Trophoblast cell (in vitro differentiated cells and primary cell): ENCODE results near the gene PSTPIP1.
A peak's percentile ranks its signal among the peaks of the same experiment; 100 is the strongest.

Source experiments
- DNase-seq, 2 donors: peaks; one replicate each; pipeline ENCODE4 v3.0.0-alpha.2; 2016
- H2AFZ ChIP-seq: 2 replicates; pipeline ENCODE4 v1.6.1; 2013; ENCODE audit warnings: low read length, moderate library complexity, mild to moderate bottlenecking; ENCODE audit not compliant: insufficient read depth, poor library complexity
- H2AK5ac ChIP-seq: 2 replicates; pipeline ENCODE4 v1.6.1; 2013; ENCODE audit warnings: mild to moderate bottlenecking, low read length
- H2BK120ac ChIP-seq: 2 replicates; pipeline ENCODE4 v1.6.1; 2013; ENCODE audit warnings: low read length, mild to moderate bottlenecking, moderate library complexity; ENCODE audit not compliant: insufficient read depth, poor library complexity
- H2BK12ac ChIP-seq: 2 replicates; pipeline ENCODE4 v1.6.1; 2013; ENCODE audit warnings: mild to moderate bottlenecking, low read length, moderate library complexity
- H2BK5ac ChIP-seq: 2 replicates; pipeline ENCODE4 v1.6.1; 2013; ENCODE audit warnings: low read length, low read depth, moderate library complexity, mild to moderate bottlenecking; ENCODE audit not compliant: poor library complexity
- H3K14ac ChIP-seq: 2 replicates; pipeline ENCODE4 v1.6.1; 2013; ENCODE audit warnings: mild to moderate bottlenecking, low read length
- H3K18ac ChIP-seq: 2 replicates; pipeline ENCODE4 v1.6.1; 2013; ENCODE audit warnings: mild to moderate bottlenecking, low read length
- H3K23ac ChIP-seq: 2 replicates; pipeline ENCODE4 v1.6.1; 2013; ENCODE audit warnings: low read length
- H3K27ac ChIP-seq: 2 replicates; pipeline ENCODE4 v1.5.1; 2013; ENCODE audit warnings: low read depth, mild to moderate bottlenecking, inconsistent platforms, low read length, moderate library complexity
- H3K27me3 ChIP-seq: 2 replicates; pipeline ENCODE4 v1.6.1; 2013; ENCODE audit warnings: inconsistent platforms, mild to moderate bottlenecking, low read length, moderate library complexity; ENCODE audit not compliant: insufficient read depth
- H3K36me3 ChIP-seq, 2 experiments: 1 replicate in 1 of 2; 2 replicates in 1 of 2; pipeline ENCODE4 v1.6.1; 2013; ENCODE audit warnings: low read length in 2 of 2, mild to moderate bottlenecking in 2 of 2, moderate library complexity in 1 of 2; ENCODE audit not compliant: insufficient read depth in 2 of 2, control insufficient read depth in 1 of 2
- H3K4ac ChIP-seq: 2 replicates; pipeline ENCODE4 v1.6.1; 2013; ENCODE audit warnings: low read depth, mild to moderate bottlenecking, low read length, moderate library complexity
- H3K4me1 ChIP-seq, 2 experiments: 1 replicate in 1 of 2; 2 replicates in 1 of 2; pipeline ENCODE4 v1.6.1; 2013; ENCODE audit warnings: low read length in 2 of 2, mild to moderate bottlenecking in 2 of 2, moderate library complexity in 1 of 2; ENCODE audit not compliant: insufficient read depth in 2 of 2, control insufficient read depth in 1 of 2
- H3K4me2 ChIP-seq: 2 replicates; pipeline ENCODE4 v1.6.1; 2013; ENCODE audit warnings: inconsistent platforms, mild to moderate bottlenecking, low read length, moderate library complexity
- H3K4me3 ChIP-seq: 2 replicates; pipeline ENCODE4 v1.5.1; 2013; ENCODE audit warnings: mild to moderate bottlenecking, low read depth, low read length, inconsistent platforms
- H3K79me1 ChIP-seq: one replicate; pipeline ENCODE4 v1.6.1; 2013; ENCODE audit warnings: low read length
- H3K79me2 ChIP-seq: 2 replicates; pipeline ENCODE4 v1.6.1; 2013; ENCODE audit warnings: low read length, mild to moderate bottlenecking; ENCODE audit not compliant: control insufficient read depth, insufficient read depth, poor library complexity
- H3K9ac ChIP-seq: 2 replicates; pipeline ENCODE4 v1.6.1; 2013; ENCODE audit warnings: mild to moderate bottlenecking, low read length
- H3K9me3 ChIP-seq: 2 replicates; pipeline ENCODE4 v1.6.1; 2013; ENCODE audit warnings: low read depth, mild to moderate bottlenecking, control low read depth, inconsistent platforms, low read length; ENCODE audit not compliant: insufficient read depth
- H4K12ac ChIP-seq: 2 replicates; pipeline ENCODE4 v1.6.1; 2013; ENCODE audit warnings: low read depth, mild to moderate bottlenecking, low read length, moderate library complexity
- H4K8ac ChIP-seq: 2 replicates; pipeline ENCODE4 v1.6.1; 2013; ENCODE audit warnings: low read depth, mild to moderate bottlenecking, low read length, moderate library complexity
- H4K91ac ChIP-seq: one replicate; pipeline ENCODE4 v1.6.1; 2013; ENCODE audit warnings: low read depth, mild to moderate bottlenecking, low read length, moderate library complexity
- WGBS: extraction: QIAGEN DNeasy Blood & Tissue Kit; methylation state at CpG from one replicate; pipeline ENCODE4 v1.1.7; 2013; ENCODE audit warnings: missing lambda C conversion rate; ENCODE audit not compliant: insufficient read length, insufficient coverage; ENCODE audit errors: extremely low coverage; 5-methylcytosine and 5-hydroxymethylcytosine counted together

Gene PSTPIP1

DNA sequence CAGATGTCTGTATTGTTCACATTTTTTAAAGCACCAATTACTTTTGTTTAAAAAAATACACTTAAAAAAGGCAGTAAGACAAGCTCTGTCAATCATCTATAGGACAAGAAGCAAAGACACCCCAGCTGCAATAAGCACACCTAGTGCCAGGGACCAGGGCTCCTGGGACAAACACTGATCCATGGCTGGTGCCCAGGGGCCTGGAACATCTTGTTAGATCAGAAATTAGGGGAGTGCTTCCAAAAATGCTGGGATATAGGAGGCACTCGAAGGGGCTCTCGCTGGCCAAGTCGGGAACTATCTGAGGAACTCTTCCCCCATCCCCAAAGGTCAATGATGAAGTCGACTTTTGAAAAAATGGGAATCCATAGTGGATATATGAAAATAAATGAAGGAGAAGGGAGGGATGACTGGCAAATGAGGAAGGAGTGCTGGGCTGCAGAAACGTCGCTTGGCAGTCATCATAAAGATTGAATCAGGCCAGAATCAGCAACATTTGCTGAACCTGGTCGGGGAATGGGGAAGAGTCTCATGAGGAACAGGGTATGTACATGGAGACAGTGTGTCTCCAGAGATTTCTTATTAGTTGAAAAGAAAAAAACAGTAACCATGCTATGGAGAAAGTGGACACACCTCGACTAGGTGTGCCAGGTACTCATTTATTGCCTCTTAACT is 47.5 kb downstream of the PSTPIP1 start:
- H4K91ac ChIP-seq: no peak overlapping the region
- H2BK120ac ChIP-seq: no peak overlapping the region
- WGBS: no CpG with 5 or more reads among the region's 8 CpGs
- peaks cover 6 to 23% of the 10 kb centered on the region in 2 experiments for H3K36me3 ChIP-seq
- H4K12ac ChIP-seq: no peak overlapping the region
- no peak overlapping the region for H3K4me3 ChIP-seq
- DNase-seq: no peak
- no peak overlapping the region for H3K4ac ChIP-seq
- no peak overlapping the region for H3K23ac ChIP-seq
- H3K9ac ChIP-seq: no peak overlapping the region
- H3K4me2 ChIP-seq: no peak overlapping the region
- H3K18ac ChIP-seq: no peak overlapping the region
- H3K27ac ChIP-seq: no peak overlapping the region
- no peak overlapping the region for H4K8ac ChIP-seq
- H3K14ac ChIP-seq: no peak overlapping the region
- H2AK5ac ChIP-seq: no peak overlapping the region
- H3K79me1 ChIP-seq: no peaks in the 10 kb centered on the region
- no peaks in the 10 kb centered on the region for H3K4me1 ChIP-seq
- no peak overlapping the region for H2BK5ac ChIP-seq
- H2BK12ac ChIP-seq: no peak overlapping the region
- H3K9me3 ChIP-seq: peaks cover 6% of the 10 kb centered on the region
- H3K27me3 ChIP-seq: no peaks in the 10 kb centered on the region
- H2AFZ ChIP-seq: no peak overlapping the region
- no peaks in the 10 kb centered on the region for H3K79me2 ChIP-seq

- WGBS: no CpG with 5 or more reads among the region's 20 CpGs
- H3K4ac ChIP-seq: no peak overlapping the region
Observed at GRCh38 chr15:77042955-77043920, 48.3 kb downstream of the PSTPIP1 start.

DNA sequence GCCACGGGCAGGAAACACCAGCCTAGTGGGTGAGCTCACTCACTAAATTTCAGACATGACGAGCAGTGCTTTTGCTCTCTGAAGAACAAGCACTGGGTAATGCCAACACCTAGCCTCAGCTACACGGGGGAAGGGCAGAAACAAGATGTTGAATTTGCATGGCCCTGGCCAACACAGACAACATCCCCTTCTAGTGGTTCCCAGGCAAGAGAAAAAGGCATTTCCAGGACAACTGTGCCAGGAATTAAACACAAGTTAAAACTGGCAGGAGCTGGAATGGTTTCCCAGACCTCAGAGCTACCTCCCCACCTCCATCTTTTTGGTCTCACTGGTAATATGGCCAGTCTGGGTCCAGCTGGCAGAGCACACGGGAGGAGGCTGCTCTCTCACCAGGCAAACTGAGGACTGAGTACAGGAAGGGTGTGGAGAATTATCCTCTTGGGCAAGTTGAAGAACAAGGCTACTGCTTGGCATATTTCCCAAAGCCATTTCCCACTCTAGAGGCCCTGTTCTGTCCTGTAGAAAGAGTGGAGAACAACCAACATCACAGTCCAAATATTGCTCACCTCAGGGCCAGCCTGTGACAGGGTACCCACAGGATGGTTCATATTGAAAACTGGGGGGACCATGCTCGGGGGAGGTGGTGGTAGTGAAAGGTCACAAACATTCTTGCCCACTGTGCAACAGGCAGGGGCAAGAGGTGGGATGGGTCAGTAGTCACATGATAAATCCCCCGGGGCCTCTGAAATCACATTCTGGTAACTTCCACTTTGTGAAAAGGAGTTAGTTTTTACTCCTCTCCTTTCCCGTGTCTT is 49.5 kb downstream of the PSTPIP1 start:
- WGBS: no CpG with 5 or more reads among the region's 7 CpGs
- no peak for DNase-seq
- Histone ChIP-seq H3K14ac (no peak overlapping the region), H2BK12ac (no peak overlapping the region), H3K27me3 (no peaks in the 10 kb centered on the region), H3K23ac (no peak overlapping the region), H3K79me1 (no peaks in the 10 kb centered on the region), H2AFZ (no peak overlapping the region), H2AK5ac (no peak overlapping the region), H3K18ac (no peak overlapping the region), H3K27ac (no peak overlapping the region), H2BK120ac (no peak overlapping the region), H3K9ac (no peak overlapping the region), H4K8ac (no peak overlapping the region), H3K4me2 (no peak overlapping the region), H3K4ac (no peak overlapping the region), H4K12ac (no peak overlapping the region), H3K36me3 (peaks cover 5 to 20% of the 10 kb centered on the region in 2 experiments), H3K9me3 (peaks cover 2% of the 10 kb centered on the region), H3K79me2 (no peaks in the 10 kb centered on the region), H2BK5ac (no peak overlapping the region), H4K91ac (no peak overlapping the region), H3K4me3 (no peak overlapping the region), H3K4me1 (no peaks in the 10 kb centered on the region)

More at GRCh38 chr15:77042955-77043920, 48.3 kb downstream of the PSTPIP1 start:
- Histone ChIP-seq H3K9ac (no peak overlapping the region), H2AFZ (no peak overlapping the region), H4K8ac (no peak overlapping the region), H3K9me3 (peaks cover 2% of the 10 kb centered on the region), H4K12ac (no peak overlapping the region), H2BK120ac (no peak overlapping the region), H2BK12ac (no peak overlapping the region), H3K4me2 (no peak overlapping the region), H3K23ac (no peak overlapping the region), H4K91ac (no peak overlapping the region), H3K79me2 (no peaks in the 10 kb centered on the region), H3K27ac (no peak overlapping the region), H3K14ac (no peak overlapping the region), H3K4me1 (no peaks in the 10 kb centered on the region), H2BK5ac (no peak overlapping the region), H3K4me3 (no peak overlapping the region), H3K18ac (no peak overlapping the region), H3K27me3 (no peaks in the 10 kb centered on the region), H3K36me3 (peaks cover 5 to 20% of the 10 kb centered on the region in 2 experiments), H3K79me1 (no peaks in the 10 kb centered on the region), H2AK5ac (no peak overlapping the region)
- DNase-seq: peak in 1 of 2 donors; percentile 20

DNA sequence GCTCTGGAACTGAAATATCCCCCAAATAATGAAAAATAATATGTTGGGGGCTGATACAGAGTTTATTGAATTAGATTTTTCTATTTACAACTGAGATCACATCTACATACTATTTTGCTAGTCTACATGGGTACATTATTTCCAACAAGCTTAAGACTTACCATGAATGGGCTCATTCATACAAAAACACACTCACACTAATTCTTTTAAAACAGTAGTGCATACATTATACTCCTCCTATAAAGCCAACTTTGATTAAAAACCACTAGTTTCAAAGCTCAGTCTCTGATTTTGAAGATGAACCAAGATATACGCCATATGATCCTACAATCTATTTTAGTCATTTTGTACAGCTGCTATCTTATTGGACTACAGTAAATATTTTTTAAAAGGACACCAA is 51.1 kb downstream of the PSTPIP1 start:
- no peak overlapping the region for H2AFZ ChIP-seq
- H2BK12ac ChIP-seq: no peak overlapping the region
- no peak overlapping the region for H2AK5ac ChIP-seq
- DNase-seq: no peak
- H2BK5ac ChIP-seq: no peak overlapping the region
- no peak overlapping the region for H3K18ac ChIP-seq
- H3K4me1 ChIP-seq: no peaks in the 10 kb centered on the region
- no peak overlapping the region for H3K4me3 ChIP-seq
- H3K4me2 ChIP-seq: no peak overlapping the region
- no peak overlapping the region for H3K9ac ChIP-seq
- H4K91ac ChIP-seq: no peak overlapping the region
- no peak overlapping the region for H3K23ac ChIP-seq
- H3K27me3 ChIP-seq: no peaks in the 10 kb centered on the region
- no peak overlapping the region for H3K14ac ChIP-seq
- H4K12ac ChIP-seq: no peak overlapping the region
- no peak overlapping the region for H3K4ac ChIP-seq
- no peaks in the 10 kb centered on the region for H3K79me1 ChIP-seq
- no peaks in the 10 kb centered on the region for H3K79me2 ChIP-seq
- H3K36me3 ChIP-seq: peaks cover 5 to 20% of the 10 kb centered on the region in 2 experiments
- no peak overlapping the region for H2BK120ac ChIP-seq
- H4K8ac ChIP-seq: no peak overlapping the region
- peaks cover 2% of the 10 kb centered on the region for H3K9me3 ChIP-seq
- no CpG with 5 or more reads among the region's 1 CpG for WGBS
- H3K27ac ChIP-seq: no peak overlapping the region
